Activated CD8-positive, alpha-beta memory T cell treated with anti-CD3 and anti-CD28 coated beads, Interleukin-2, amount 50 U/mL, for 48 hours (primary cell): Measurements from ENCODE around the gene SLC19A1.
"Not testable (repeated sequence)": the region's sequence is repeated elsewhere in the genome, so short reads cannot be mapped to it uniquely, and the experiment has no call there.

Experiments
- DNase-seq: peaks from one replicate; pipeline ENCODE4 v3.0.0-alpha.2; 2020

Gene SLC19A1

GRCh38 chr21:45531393-45532215 lies 10.6 kb downstream of the SLC19A1 start:
- peak; percentile 40 for DNase-seq

GRCh38 chr21:45531114-45531392 lies 11.2 kb downstream of the SLC19A1 start:
- DNase-seq = not testable (repeated sequence)

GRCh38 chr21:45530423-45531113 lies 11.7 kb downstream of the SLC19A1 start:
- DNase-seq = peak; percentile 42

GRCh38 chr21:45529785-45530422 lies 12.3 kb downstream of the SLC19A1 start:
- peak; percentile 43 for DNase-seq

- DNase-seq = peak; percentile 38
Measured at GRCh38 chr21:45528981-45529784, 13.1 kb downstream of the SLC19A1 start.

GRCh38 chr21:45528028-45528705 lies 14.1 kb downstream of the SLC19A1 start:
- peak; percentile 34 for DNase-seq

- DNase-seq = peak; percentile 20
Measured at GRCh38 chr21:45527151-45527999, 14.9 kb downstream of the SLC19A1 start.

- DNase-seq = peak; percentile 37
Measured at GRCh38 chr21:45525910-45526306, 16.3 kb downstream of the SLC19A1 start.

GRCh38 chr21:45525153-45525909 lies 16.9 kb downstream of the SLC19A1 start:
- peak; percentile 48 for DNase-seq

- DNase-seq = no peak
Measured at GRCh38 chr21:45524756-45525152, 17.5 kb downstream of the SLC19A1 start.

- DNase-seq = peak; percentile 53
Measured at GRCh38 chr21:45523411-45524101, 18.7 kb downstream of the SLC19A1 start.

GRCh38 chr21:45522986-45523385 lies 19.3 kb downstream of the SLC19A1 start:
- peak; percentile 44 for DNase-seq

- DNase-seq = no peak
Measured at GRCh38 chr21:45522381-45522780, 19.9 kb downstream of the SLC19A1 start.

GRCh38 chr21:45521241-45521640 lies 21.0 kb downstream of the SLC19A1 start:
- DNase-seq = no peak

GRCh38 chr21:45519182-45519581 lies 23.1 kb downstream of the SLC19A1 start:
- DNase-seq = no peak

GRCh38 chr21:45518742-45519141 lies 23.5 kb downstream of the SLC19A1 start:
- no peak for DNase-seq

GRCh38 chr21:45517249-45518065 lies 24.8 kb downstream of the SLC19A1 start:
- no peak for DNase-seq

GRCh38 chr21:45516671-45517151 lies 25.5 kb downstream of the SLC19A1 start:
- DNase-seq = no peak

GRCh38 chr21:45516071-45516670 lies 26.1 kb downstream of the SLC19A1 start:
- no peak for DNase-seq
